ENCODE measurements around the gene HPSE2. TPM values are rescaled to one million over a fixed set of nuclear protein-coding genes. Genes with fewer than 3 reads are reported as not detected.

Gene HPSE2
- total RNA-seq, 1 donor from 2014 or later: not detected

DNA sequence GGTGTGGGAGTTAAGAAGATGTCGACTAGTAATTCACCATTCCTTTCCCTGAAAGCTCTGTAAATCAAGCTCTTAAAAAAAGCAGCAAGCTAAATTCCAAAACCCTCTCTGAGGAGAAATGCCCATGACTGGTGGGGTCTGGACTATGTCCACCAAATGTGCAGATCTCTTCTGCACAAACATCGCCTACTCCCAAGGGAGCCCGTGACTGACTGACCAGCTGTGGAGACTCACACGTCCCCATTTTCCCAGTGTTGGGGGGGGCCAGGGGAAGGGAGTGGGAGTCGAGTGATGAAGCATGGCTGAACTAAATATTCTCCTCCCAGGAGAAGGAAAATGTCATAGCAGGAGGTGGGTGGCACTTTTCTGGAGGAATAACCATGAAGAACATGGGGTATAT is 624.8 kb downstream of the HPSE2 start:
- TF ChIP-seq, protein P1, sequence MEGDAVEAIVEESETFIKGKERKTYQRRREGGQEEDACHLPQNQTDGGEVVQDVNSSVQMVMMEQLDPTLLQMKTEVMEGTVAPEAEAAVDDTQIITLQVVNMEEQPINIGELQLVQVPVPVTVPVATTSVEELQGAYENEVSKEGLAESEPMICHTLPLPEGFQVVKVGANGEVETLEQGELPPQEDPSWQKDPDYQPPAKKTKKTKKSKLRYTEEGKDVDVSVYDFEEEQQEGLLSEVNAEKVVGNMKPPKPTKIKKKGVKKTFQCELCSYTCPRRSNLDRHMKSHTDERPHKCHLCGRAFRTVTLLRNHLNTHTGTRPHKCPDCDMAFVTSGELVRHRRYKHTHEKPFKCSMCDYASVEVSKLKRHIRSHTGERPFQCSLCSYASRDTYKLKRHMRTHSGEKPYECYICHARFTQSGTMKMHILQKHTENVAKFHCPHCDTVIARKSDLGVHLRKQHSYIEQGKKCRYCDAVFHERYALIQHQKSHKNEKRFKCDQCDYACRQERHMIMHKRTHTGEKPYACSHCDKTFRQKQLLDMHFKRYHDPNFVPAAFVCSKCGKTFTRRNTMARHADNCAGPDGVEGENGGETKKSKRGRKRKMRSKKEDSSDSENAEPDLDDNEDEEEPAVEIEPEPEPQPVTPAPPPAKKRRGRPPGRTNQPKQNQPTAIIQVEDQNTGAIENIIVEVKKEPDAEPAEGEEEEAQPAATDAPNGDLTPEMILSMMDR (conservative IDR thresholded peaks at IDR 0.05; ENCODE audit: low read depth, low read length): no peak
- H3K4me3 ChIP-seq (ENCODE audit: low read depth, low read length): no peak overlapping the region

DNA sequence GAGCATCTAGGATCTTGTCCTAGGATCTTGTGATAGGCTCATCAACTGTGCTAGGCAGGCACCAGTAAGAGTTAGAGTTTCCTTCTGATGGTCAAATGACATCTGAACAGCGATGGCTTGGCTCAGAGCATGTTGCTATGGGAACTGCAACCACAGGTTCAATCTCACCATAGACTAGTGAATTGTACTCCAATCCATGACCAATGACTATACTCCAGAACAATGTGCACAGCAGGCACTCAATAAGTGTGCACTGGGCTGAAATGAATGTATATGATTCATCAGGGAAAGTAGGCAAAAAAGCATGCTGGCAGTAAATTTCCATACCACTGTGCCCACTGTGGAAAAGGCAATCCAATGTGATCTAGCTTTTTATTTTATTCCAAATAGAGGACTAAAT is 625.4 kb downstream of the HPSE2 start:
- TF ChIP-seq, protein P1 (conservative IDR thresholded peaks at IDR 0.05; ENCODE audit: low read depth, low read length): no peak
- no peak for DNase-seq (ENCODE audit: low read depth)

More for the DNA sequence above, 624.8 kb downstream of the HPSE2 start:
- no peak for DNase-seq (ENCODE audit: low read depth)

DNA sequence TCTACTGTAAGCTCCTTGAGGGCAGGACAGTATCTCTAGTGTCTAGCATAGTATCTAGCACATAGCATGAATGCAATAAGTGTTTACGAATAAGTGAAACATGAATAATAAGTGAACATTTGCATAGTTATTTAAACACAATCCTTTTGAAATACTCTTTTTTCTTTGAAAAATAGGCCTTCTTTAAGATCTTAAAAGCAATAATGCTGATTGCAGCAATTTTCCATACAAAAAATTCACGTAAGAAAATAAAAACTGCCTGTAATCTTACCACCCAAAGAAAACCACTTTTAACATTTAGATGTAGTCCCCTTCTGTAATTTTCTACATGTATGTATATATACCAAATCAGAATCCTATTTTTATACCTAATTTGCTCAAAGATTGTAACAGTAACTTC is 626.4 kb downstream of the HPSE2 start:
- no peak for DNase-seq (ENCODE audit: low read depth)
- TF ChIP-seq, protein P1 (conservative IDR thresholded peaks at IDR 0.05; ENCODE audit: low read depth, low read length): no peak
- no peak overlapping the region for H3K4me3 ChIP-seq (ENCODE audit: low read depth, low read length)

More for the DNA sequence above, 625.4 kb downstream of the HPSE2 start:
- no peak overlapping the region for H3K4me3 ChIP-seq (ENCODE audit: low read depth, low read length)

DNA sequence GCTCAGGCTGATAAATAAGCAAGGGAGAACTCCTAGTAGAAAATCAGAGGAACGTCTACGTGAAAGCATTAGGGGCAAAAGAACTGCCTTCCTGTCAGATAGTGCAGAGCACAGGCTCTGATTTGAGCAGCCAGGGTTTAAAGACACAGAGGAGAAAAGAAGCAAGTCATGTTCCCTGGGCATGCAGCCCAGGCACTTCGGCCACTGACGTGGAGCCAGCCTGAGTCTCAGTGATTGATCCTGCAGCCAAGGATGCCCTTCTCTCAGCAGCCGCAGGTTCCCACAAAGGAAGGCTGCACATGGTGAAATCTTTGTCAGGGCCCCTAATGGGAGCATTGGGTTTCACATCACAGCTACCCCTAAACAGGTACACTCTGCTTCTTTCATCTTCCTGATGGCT is 627.2 kb downstream of the HPSE2 start:
- TF ChIP-seq, protein P1 (conservative IDR thresholded peaks at IDR 0.05; ENCODE audit: low read depth, low read length): no peak
- DNase-seq (ENCODE audit: low read depth): no peak
- no peak overlapping the region for H3K4me3 ChIP-seq (ENCODE audit: low read depth, low read length)

DNA sequence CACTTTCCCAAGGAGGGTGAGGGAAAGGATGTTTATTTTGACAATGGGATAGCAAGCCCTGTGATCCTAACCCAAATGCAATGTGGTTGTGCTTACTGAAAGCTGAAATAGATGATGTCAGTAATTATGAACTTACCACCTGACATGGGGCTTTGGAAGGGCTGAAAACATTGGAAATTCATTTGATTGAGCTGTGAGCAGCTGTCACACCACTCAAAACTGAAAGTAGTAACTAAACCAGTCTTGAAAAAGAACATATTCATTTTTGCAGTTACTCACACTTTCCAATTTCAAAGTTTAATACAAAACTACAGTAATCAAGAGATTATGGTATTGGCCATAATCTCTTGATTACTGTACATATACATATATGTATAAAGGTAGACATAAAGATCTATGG is 633.4 kb downstream of the HPSE2 start:
- TF ChIP-seq, protein P1 (conservative IDR thresholded peaks at IDR 0.05; ENCODE audit: low read depth, low read length): no peak
- H3K4me3 ChIP-seq (ENCODE audit: low read depth, low read length): no peak overlapping the region
- DNase-seq (ENCODE audit: low read depth): no peak

DNA sequence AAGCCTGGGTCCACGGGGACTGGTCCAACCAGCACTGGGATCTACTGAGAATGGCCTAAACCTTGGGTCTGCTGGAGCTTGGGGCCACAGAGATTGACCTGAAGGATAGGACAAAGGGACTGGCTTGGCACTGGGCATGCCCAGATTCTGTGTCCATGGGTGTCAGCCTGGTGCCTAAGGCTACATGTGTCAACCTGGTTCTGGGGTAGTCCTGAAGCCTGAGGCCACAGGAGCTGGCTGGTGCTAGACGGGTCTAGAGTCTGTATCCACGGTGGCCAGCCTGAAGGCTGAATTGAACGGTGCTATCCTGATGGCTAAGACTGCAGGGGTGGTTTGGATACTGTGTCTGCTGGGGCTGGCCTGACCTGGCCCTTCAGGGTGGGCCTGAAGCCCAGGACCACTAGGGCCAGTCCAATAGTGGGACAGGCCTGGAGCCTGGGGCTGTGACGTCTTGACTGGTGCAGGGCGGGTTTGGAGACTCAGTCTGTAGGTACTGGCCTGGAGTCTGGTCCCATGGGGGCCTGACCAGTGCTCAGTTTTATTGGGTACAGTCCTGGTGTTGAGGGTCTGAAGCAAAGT is 636.5 kb downstream of the HPSE2 start:
- TF ChIP-seq, protein P1 (conservative IDR thresholded peaks at IDR 0.05; ENCODE audit: low read depth, low read length): no peak
- DNase-seq (ENCODE audit: low read depth): no peak
- no peak overlapping the region for H3K4me3 ChIP-seq (ENCODE audit: low read depth, low read length)

DNA sequence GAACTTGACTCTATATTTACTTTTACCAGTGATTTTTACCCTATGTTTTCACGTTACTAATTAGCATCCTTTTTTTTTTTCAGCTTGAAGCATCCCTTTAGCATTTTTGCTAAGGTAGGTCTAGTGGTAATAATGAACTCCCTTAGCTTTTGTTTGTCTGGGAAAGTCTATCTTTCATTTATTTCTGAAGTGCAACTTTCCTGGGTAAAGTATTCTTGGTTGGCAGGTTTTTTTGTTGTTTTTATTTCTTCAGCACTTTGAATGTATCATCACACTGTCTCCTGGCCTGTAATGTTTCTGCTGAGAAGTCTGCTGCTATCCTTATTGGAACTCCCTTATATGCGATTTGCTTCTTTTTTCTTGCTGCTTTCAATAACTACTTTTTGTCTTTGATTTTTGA is 639.2 kb downstream of the HPSE2 start:
- no peak for DNase-seq (ENCODE audit: low read depth)
- H3K4me3 ChIP-seq (ENCODE audit: low read depth, low read length): no peak overlapping the region
- TF ChIP-seq, protein P1 (conservative IDR thresholded peaks at IDR 0.05; ENCODE audit: low read depth, low read length): no peak

All from epithelial cell of proximal tubule (primary cell).